Neuronal stem cell (in vitro differentiated cells): ENCODE data around the gene SEMA6D.

Source experiments
- DNase-seq: peaks from one replicate; pipeline ENCODE4 v3.0.0-alpha.2; 2013; ENCODE audit warnings: low spot score
- H2AFZ ChIP-seq: one replicate; pipeline ENCODE4 v1.6.1; 2013; ENCODE audit warnings: mild to moderate bottlenecking, low read length, inconsistent platforms
- H2AK5ac ChIP-seq: 2 replicates; pipeline ENCODE4 v1.6.1; 2013; ENCODE audit warnings: low read depth, mild to moderate bottlenecking, inconsistent platforms, low read length, moderate library complexity, mixed read lengths
- H2BK120ac ChIP-seq: 2 replicates; pipeline ENCODE4 v1.6.1; 2013; ENCODE audit warnings: low read depth, mild to moderate bottlenecking, inconsistent platforms, low read length, moderate library complexity, mixed read lengths
- H2BK12ac ChIP-seq: one replicate; pipeline ENCODE4 v1.6.1; 2013; ENCODE audit warnings: low read length, inconsistent platforms
- H2BK15ac ChIP-seq: 2 replicates; pipeline ENCODE4 v1.6.1; 2013; ENCODE audit warnings: mild to moderate bottlenecking, low read length, inconsistent platforms, mixed read lengths
- H2BK5ac ChIP-seq: one replicate; pipeline ENCODE4 v1.6.1; 2013; ENCODE audit warnings: inconsistent platforms, mild to moderate bottlenecking, low read length, moderate library complexity
- H3K14ac ChIP-seq: one replicate; pipeline ENCODE4 v1.6.1; 2013; ENCODE audit warnings: low read length, inconsistent platforms
- H3K18ac ChIP-seq: 2 replicates; pipeline ENCODE4 v1.6.1; 2013; ENCODE audit warnings: low read length, inconsistent platforms
- H3K23ac ChIP-seq: 2 replicates; pipeline ENCODE4 v1.6.1; 2013; ENCODE audit warnings: low read depth, mild to moderate bottlenecking, mixed read lengths, low read length, inconsistent platforms; ENCODE audit not compliant: poor library complexity
- H3K27ac ChIP-seq: replicated peaks from 3 replicates; pipeline ENCODE4 v1.5.1; 2013; ENCODE audit warnings: low read length, inconsistent platforms
- H3K27me3 ChIP-seq, 3 experiments: 2 replicates each; pipeline ENCODE4 v1.6.1; 2013; ENCODE audit warnings: low read length in 3 of 3, mild to moderate bottlenecking in 2 of 3, inconsistent platforms in 1 of 3, low read depth in 1 of 3, mixed read lengths in 1 of 3, moderate library complexity in 1 of 3; ENCODE audit not compliant: control insufficient read depth in 3 of 3, insufficient read depth in 3 of 3
- H3K36me3 ChIP-seq, 2 donors: replicated peaks in 1 of 2; 2 replicates each; pipeline ENCODE4 v1.6.1; 2013; ENCODE audit warnings: low read length in 2 of 2; ENCODE audit not compliant: control insufficient read depth in 2 of 2, insufficient read depth in 2 of 2
- H3K4ac ChIP-seq: 2 replicates; pipeline ENCODE4 v1.6.1; 2013; ENCODE audit warnings: inconsistent platforms, mild to moderate bottlenecking, low read length, moderate library complexity
- H3K4me1 ChIP-seq, 2 donors: 1 replicate in 1 of 2; 2 replicates in 1 of 2; pipeline ENCODE4 v1.6.1; 2013; ENCODE audit warnings: low read length in 2 of 2, low read depth in 1 of 2; ENCODE audit not compliant: control insufficient read depth in 2 of 2, insufficient read depth in 1 of 2
- H3K4me2 ChIP-seq: one replicate; pipeline ENCODE4 v1.6.1; 2013; ENCODE audit warnings: mild to moderate bottlenecking, low read length, inconsistent platforms; ENCODE audit not compliant: insufficient read depth, poor library complexity, severe bottlenecking
- H3K4me3 ChIP-seq, 2 donors: 2 replicates each; pipeline ENCODE4 v1.5.1; 2013; ENCODE audit warnings: low read length in 2 of 2, mild to moderate bottlenecking in 2 of 2, inconsistent platforms in 1 of 2, moderate library complexity in 1 of 2
- H3K79me1 ChIP-seq: one replicate; pipeline ENCODE4 v1.6.1; 2013; ENCODE audit warnings: low read depth, mild to moderate bottlenecking, inconsistent platforms, low read length, moderate library complexity
- H3K9ac ChIP-seq: one replicate; pipeline ENCODE4 v1.6.1; 2013; ENCODE audit warnings: mild to moderate bottlenecking, low read depth, low read length, inconsistent platforms; ENCODE audit not compliant: poor library complexity
- H3K9me3 ChIP-seq, 2 donors: replicated peaks in 1 of 2; 2 replicates each; pipeline versions ENCODE3 to v1.6.1; 2013; ENCODE audit warnings: low read length in 2 of 2, mild to moderate bottlenecking in 2 of 2, inconsistent platforms in 1 of 2, low read depth in 1 of 2, mixed read lengths in 1 of 2, moderate library complexity in 1 of 2; ENCODE audit not compliant: control insufficient read depth in 2 of 2, insufficient read depth in 1 of 2
- H4K8ac ChIP-seq: one replicate; pipeline ENCODE4 v1.6.1; 2013; ENCODE audit warnings: low read depth, mild to moderate bottlenecking, inconsistent platforms, low read length, moderate library complexity
- H4K91ac ChIP-seq: one replicate; pipeline ENCODE4 v1.6.1; 2013; ENCODE audit warnings: low read length, low read depth, mild to moderate bottlenecking, inconsistent platforms; ENCODE audit not compliant: poor library complexity
- WGBS, 2 donors: extraction: QIAGEN DNeasy Blood & Tissue Kit; methylation state at CpG; one replicate each; pipeline ENCODE4 v1.1.7; 2013; ENCODE audit warnings: missing lambda C conversion rate in 2 of 2, mixed read lengths in 1 of 2; ENCODE audit not compliant: insufficient read length in 2 of 2, insufficient replicate concordance in 1 of 2; ENCODE audit errors: extremely low coverage in 2 of 2; 5-methylcytosine and 5-hydroxymethylcytosine counted together

SEMA6D gene

DNA sequence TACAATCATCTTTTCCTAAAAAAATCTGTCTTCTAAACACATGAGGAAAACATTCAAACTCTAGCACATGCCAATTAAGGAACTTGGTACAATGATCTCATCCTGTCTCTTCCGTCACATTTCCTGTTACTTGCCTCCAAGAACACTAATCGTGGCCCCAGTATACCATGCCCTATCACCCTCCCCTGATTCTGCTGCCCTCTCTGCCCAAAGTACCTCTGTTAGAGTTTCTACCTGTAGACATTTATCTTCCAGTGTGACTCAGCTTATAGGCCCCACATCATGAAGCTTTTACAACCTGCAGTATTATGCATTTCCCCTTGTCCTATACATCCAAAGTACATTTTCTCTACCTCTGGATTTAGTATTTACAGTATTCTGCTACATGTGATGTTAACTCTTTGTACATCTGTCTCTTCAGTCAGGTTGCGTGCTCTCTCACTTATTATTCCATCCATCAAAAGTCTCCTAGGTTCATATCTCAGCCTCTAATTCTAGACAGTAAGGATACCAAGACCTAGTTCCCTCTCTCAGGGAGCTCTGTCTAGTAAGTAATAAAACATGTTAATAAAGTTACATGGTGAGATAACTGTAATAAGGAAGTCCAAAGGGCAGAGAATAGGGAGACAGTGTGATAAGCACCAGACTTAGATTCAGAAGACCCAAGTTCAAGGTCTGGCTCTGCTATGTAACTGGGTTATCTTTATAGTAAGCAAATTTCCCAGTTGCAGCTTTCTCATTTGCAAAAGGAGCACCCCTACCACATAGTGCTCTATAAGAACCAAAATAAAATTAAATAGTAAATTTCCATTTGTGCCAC is 8.9 kb upstream of the SEMA6D start:
- Histone ChIP-seq H3K18ac (no peak overlapping the region), H3K4ac (no peak overlapping the region), H3K4me3 (no peak overlapping the region), H2AK5ac (no peak overlapping the region), H2AFZ (no peak overlapping the region), H3K36me3 (no peaks in the 10 kb centered on the region), H2BK12ac (no peak overlapping the region), H4K91ac (no peak overlapping the region), H3K27ac (no peak overlapping the region), H2BK5ac (no peak overlapping the region), H3K14ac (no peak overlapping the region), H4K8ac (no peak overlapping the region), H3K27me3 (no peaks in the 10 kb centered on the region), H3K9me3 (no peaks in the 10 kb centered on the region), H3K23ac (no peak overlapping the region), H3K4me1 (no peaks in the 10 kb centered on the region), H2BK15ac (no peak overlapping the region), H3K4me2 (no peak overlapping the region), H3K79me1 (no peaks in the 10 kb centered on the region), H2BK120ac (no peak overlapping the region), H3K9ac (no peak overlapping the region)
- WGBS, 2 donors, result no CpG with 5 or more reads among the region's 3 CpGs
- no peak for DNase-seq

DNA sequence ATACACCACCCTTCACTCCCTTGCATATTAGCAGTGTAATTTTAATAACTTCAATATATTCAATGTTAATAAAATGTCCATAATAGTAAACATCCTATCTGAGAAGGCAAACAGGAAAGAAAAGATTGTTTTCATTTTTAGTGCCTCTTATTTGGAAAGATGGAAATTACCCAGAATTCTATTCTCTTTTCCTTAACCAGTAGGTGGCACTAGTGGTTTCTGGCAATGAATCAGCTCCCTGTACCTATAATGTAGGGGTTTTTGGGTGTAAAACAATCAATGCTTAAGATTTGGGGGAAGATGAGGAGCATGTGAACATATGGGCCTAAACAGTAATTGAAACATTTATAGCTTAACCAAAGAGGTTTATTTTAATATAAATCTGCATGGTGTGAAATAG is 5.7 kb upstream of the SEMA6D start:
- Histone ChIP-seq H4K91ac (no peak overlapping the region), H3K14ac (no peak overlapping the region), H3K27ac (no peak overlapping the region), H2AK5ac (no peak overlapping the region), H3K4me2 (no peak overlapping the region), H2BK15ac (no peak overlapping the region), H3K36me3 (no peaks in the 10 kb centered on the region), H2AFZ (no peak overlapping the region), H3K18ac (no peak overlapping the region), H3K27me3 (peaks cover 0 to 22% (median 0%) of the 10 kb centered on the region in 3 experiments), H3K9me3 (no peaks in the 10 kb centered on the region), H3K23ac (no peak overlapping the region), H2BK12ac (no peak overlapping the region), H3K4me3 (no peak overlapping the region), H2BK120ac (no peak overlapping the region), H3K4me1 (peaks cover 0 to 4% of the 10 kb centered on the region in 2 donors), H3K79me1 (no peaks in the 10 kb centered on the region), H4K8ac (no peak overlapping the region), H3K9ac (no peak overlapping the region), H3K4ac (no peak overlapping the region), H2BK5ac (no peak overlapping the region)
- no peak for DNase-seq

DNA sequence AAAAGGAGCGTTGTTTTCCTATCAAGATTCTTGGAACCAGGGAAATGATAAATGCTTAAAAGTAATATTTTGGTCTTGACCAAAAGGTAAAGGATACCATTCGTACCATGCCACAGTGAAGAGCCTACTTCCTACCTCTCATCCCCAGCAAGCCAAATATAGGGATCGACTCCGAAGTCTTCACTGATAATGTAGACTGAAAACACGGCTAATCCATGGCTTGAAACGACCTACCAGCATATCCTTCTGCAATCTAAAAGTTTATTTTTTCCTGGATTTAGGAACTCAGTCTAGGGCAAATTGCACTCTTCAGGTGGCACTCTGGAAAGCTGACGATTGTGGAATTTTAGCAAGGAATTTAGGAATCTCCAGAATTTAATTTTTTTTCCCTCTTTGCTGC is 1.9 kb upstream of the SEMA6D start:
- no peak overlapping the region for H3K4me3 ChIP-seq
- no peak overlapping the region for H4K8ac ChIP-seq
- no peak overlapping the region for H3K4ac ChIP-seq
- H3K9me3 ChIP-seq, result no peaks in the 10 kb centered on the region
- no peaks in the 10 kb centered on the region for H3K36me3 ChIP-seq
- no peak overlapping the region for H3K4me2 ChIP-seq
- no peak overlapping the region for H2BK5ac ChIP-seq
- no peak overlapping the region for H3K9ac ChIP-seq
- H4K91ac ChIP-seq, result no peak overlapping the region
- no peak for DNase-seq
- no CpG with 5 or more reads among the region's 7 CpGs for WGBS, 2 donors
- no peak overlapping the region for H2AK5ac ChIP-seq
- H3K23ac ChIP-seq, result no peak overlapping the region
- H3K14ac ChIP-seq, result no peak overlapping the region
- no peaks in the 10 kb centered on the region for H3K79me1 ChIP-seq
- H3K27ac ChIP-seq, result peak overlapping the region; percentile 41
- no peak overlapping the region for H2BK120ac ChIP-seq
- peaks cover 4 to 6% of the 10 kb centered on the region in 2 donors for H3K4me1 ChIP-seq
- H2AFZ ChIP-seq, result no peak overlapping the region
- H3K27me3 ChIP-seq, result peaks cover 0 to 59% (median 0%) of the 10 kb centered on the region in 3 experiments
- H2BK15ac ChIP-seq, result no peak overlapping the region
- H3K18ac ChIP-seq, result no peak overlapping the region
- H2BK12ac ChIP-seq, result no peak overlapping the region

DNA sequence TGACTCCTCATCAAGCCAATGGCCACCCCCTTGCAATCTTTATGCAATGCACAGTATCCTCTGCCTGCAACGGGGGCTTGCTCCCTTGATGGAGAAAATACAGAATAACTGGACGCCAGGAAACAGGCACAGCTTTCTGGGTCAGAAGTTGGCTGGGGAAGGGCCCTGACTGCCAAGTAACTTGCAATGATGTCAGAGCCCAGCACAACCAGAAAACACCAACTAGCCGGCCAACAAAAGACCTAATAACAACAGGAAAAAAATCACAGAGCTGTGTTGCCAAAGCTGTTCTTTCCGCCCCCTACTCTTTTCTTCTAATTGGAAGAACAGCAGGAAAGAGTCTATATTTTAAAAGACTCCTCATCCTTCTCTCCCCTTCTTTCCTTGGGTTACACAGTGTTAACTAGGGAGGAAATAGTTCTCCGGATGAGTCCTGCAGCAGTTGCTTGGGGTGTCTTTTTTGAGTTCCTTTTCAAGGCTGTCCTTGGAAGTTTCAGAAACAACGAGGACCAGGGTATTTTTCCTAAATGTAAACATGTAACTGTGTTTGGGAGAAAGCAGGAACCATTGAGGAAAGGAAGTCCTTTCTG is 1.4 kb upstream of the SEMA6D start:
- no peak overlapping the region for H3K23ac ChIP-seq
- no peaks in the 10 kb centered on the region for H3K9me3 ChIP-seq
- H2AK5ac ChIP-seq, result no peak overlapping the region
- H2BK5ac ChIP-seq, result no peak overlapping the region
- H3K4me1 ChIP-seq, result peaks cover 4 to 7% of the 10 kb centered on the region in 2 donors
- H3K79me1 ChIP-seq, result no peaks in the 10 kb centered on the region
- peak overlapping the region; percentile 41 for H3K27ac ChIP-seq
- H2BK12ac ChIP-seq, result no peak overlapping the region
- H2BK15ac ChIP-seq, result no peak overlapping the region
- H3K18ac ChIP-seq, result peak overlapping the region; percentile 45
- H3K14ac ChIP-seq, result no peak overlapping the region
- no peak overlapping the region for H3K4ac ChIP-seq
- no peak overlapping the region for H3K4me3 ChIP-seq
- no CpG with 5 or more reads among the region's 6 CpGs for WGBS, 2 donors
- no peak overlapping the region for H2BK120ac ChIP-seq
- no peak overlapping the region for H3K9ac ChIP-seq
- peak; percentile 27 for DNase-seq
- peaks cover 0 to 64% (median 0%) of the 10 kb centered on the region in 3 experiments for H3K27me3 ChIP-seq
- H3K36me3 ChIP-seq, result no peaks in the 10 kb centered on the region
- H4K8ac ChIP-seq, result no peak overlapping the region
- no peak overlapping the region for H2AFZ ChIP-seq
- H4K91ac ChIP-seq, result no peak overlapping the region
- H3K4me2 ChIP-seq, result no peak overlapping the region
